GM19025 (cell line): ENCODE data around the gene PIK3AP1.
A peak's percentile ranks its signal among the peaks of the same experiment; 100 is the strongest.

Experiments
- ATAC-seq: cut with Tn5 transposase; IDR thresholded peaks from one replicate; pipeline ENCODE4 v1.9.1; 2021; ENCODE audit warnings: mild to moderate bottlenecking, low read depth, moderate library complexity; ENCODE audit not compliant: unreplicated experiment

The PIK3AP1 gene

GRCh38 chr10:96675846-96676245 is 44.5 kb downstream of the PIK3AP1 start:
- no peak for ATAC-seq

GRCh38 chr10:96673318-96674099 is 46.8 kb downstream of the PIK3AP1 start:
- peak; percentile 59 for ATAC-seq

GRCh38 chr10:96672481-96673175 is 47.7 kb downstream of the PIK3AP1 start:
- no peak for ATAC-seq

GRCh38 chr10:96671211-96671890 is 49.0 kb downstream of the PIK3AP1 start:
- no peak for ATAC-seq

- no peak for ATAC-seq
These were observed 49.5 kb downstream of the PIK3AP1 start for GRCh38 chr10:96670786-96671185.

- ATAC-seq = no peak
These were observed 52.9 kb downstream of the PIK3AP1 start for GRCh38 chr10:96667401-96667800.

GRCh38 chr10:96666741-96667140 is 53.6 kb downstream of the PIK3AP1 start:
- no peak for ATAC-seq

GRCh38 chr10:96665306-96665705 is 55.0 kb downstream of the PIK3AP1 start:
- ATAC-seq = no peak

GRCh38 chr10:96664563-96664962 is 55.8 kb downstream of the PIK3AP1 start:
- no peak for ATAC-seq

GRCh38 chr10:96663797-96664196 is 56.5 kb downstream of the PIK3AP1 start:
- ATAC-seq = no peak

GRCh38 chr10:96661632-96662031 is 58.7 kb downstream of the PIK3AP1 start:
- ATAC-seq = no peak

GRCh38 chr10:96660297-96660696 is 60.0 kb downstream of the PIK3AP1 start:
- no peak for ATAC-seq

GRCh38 chr10:96658844-96659243 is 61.5 kb downstream of the PIK3AP1 start:
- ATAC-seq = no peak

GRCh38 chr10:96657385-96657784 is 62.9 kb downstream of the PIK3AP1 start:
- no peak for ATAC-seq

GRCh38 chr10:96656839-96657238 is 63.5 kb downstream of the PIK3AP1 start:
- ATAC-seq = no peak

- ATAC-seq = no peak
These were observed 64.1 kb downstream of the PIK3AP1 start for GRCh38 chr10:96656198-96656577.

- ATAC-seq = no peak
These were observed 64.7 kb downstream of the PIK3AP1 start for GRCh38 chr10:96655461-96656197.

GRCh38 chr10:96651998-96652431 is 68.3 kb downstream of the PIK3AP1 start:
- ATAC-seq = no peak

GRCh38 chr10:96650958-96651357 is 69.4 kb downstream of the PIK3AP1 start:
- ATAC-seq = no peak

GRCh38 chr10:96648297-96648696 is 72.0 kb downstream of the PIK3AP1 start:
- ATAC-seq = no peak

- ATAC-seq = no peak
These were observed 72.8 kb downstream of the PIK3AP1 start for GRCh38 chr10:96647466-96647865.
